Measurements from ENCODE around the gene MAML2.
A peak's percentile ranks its signal among the peaks of the same experiment; 100 is the strongest.

Gene MAML2

GRCh38 chr11:96342961-96343711, at the start of gene MAML2:
MAML2 (minus strand) TSS chr11:96343195; CDS start chr11:96341895, 1,300 bp downstream.
- DNase-seq, result peak; percentile 93

- no peak for DNase-seq
Observed at GRCh38 chr11:96391698-96392307, 48.8 kb upstream of the MAML2 start.

- DNase-seq, result no peak
Observed at GRCh38 chr11:96390488-96390792, 47.4 kb upstream of the MAML2 start.

- peak; percentile 97 for DNase-seq
Observed at GRCh38 chr11:96389720-96390487, 46.9 kb upstream of the MAML2 start, which contains the start of the genes CCDC82 and JRKL. CCDC82 (minus strand) TSS chr11:96389912; CDS start chr11:96384747, 5,165 bp downstream. JRKL (plus strand) TSS chr11:96390013; CDS start chr11:96390650, 637 bp downstream.

- DNase-seq, result no peak
Observed at GRCh38 chr11:96388891-96389719, 46.1 kb upstream of the MAML2 start.

- DNase-seq, result no peak
Observed at GRCh38 chr11:96385187-96385586, 42.2 kb upstream of the MAML2 start.

GRCh38 chr11:96384156-96384555, 41.2 kb upstream of the MAML2 start:
- DNase-seq, result no peak

GRCh38 chr11:96376796-96377195, 33.8 kb upstream of the MAML2 start:
- DNase-seq, result no peak

GRCh38 chr11:96373826-96374225, 30.8 kb upstream of the MAML2 start:
- no peak for DNase-seq

GRCh38 chr11:96367342-96367741, 24.3 kb upstream of the MAML2 start:
- no peak for DNase-seq

- DNase-seq, result no peak
Observed at GRCh38 chr11:96366024-96366423, 23.0 kb upstream of the MAML2 start.

GRCh38 chr11:96365493-96365892, 22.5 kb upstream of the MAML2 start:
- no peak for DNase-seq

GRCh38 chr11:96361778-96362177, 18.8 kb upstream of the MAML2 start:
- DNase-seq, result no peak

- DNase-seq, result no peak
Observed at GRCh38 chr11:96358321-96358720, 15.3 kb upstream of the MAML2 start.

GRCh38 chr11:96357794-96358193, 14.8 kb upstream of the MAML2 start:
- DNase-seq, result no peak

- DNase-seq, result no peak
Observed at GRCh38 chr11:96356848-96357247, 13.9 kb upstream of the MAML2 start.

- no peak for DNase-seq
Observed at GRCh38 chr11:96342014-96342960, 708 bp downstream of the MAML2 start.

GRCh38 chr11:96341211-96342013, 1.6 kb downstream of the MAML2 start:
- DNase-seq, result peak; percentile 77

GRCh38 chr11:96340555-96340885, 2.5 kb downstream of the MAML2 start:
- DNase-seq, result no peak

- no peak for DNase-seq
Observed at GRCh38 chr11:96339706-96340554, 3.1 kb downstream of the MAML2 start.
